H9 (cell line): ENCODE results near the gene FAM180B. TPM values are rescaled to one million over a fixed set of nuclear protein-coding genes. Genes with fewer than 3 reads are reported as not detected.

ENCODE experiments used
- DNase-seq: peaks from one replicate; pipeline ENCODE4 v3.0.0-alpha.2; 2017
- H2AFZ ChIP-seq: one replicate; pipeline ENCODE4 v1.6.1; 2013; ENCODE audit warnings: mild to moderate bottlenecking, low read length, control low read depth, moderate library complexity
- H2AK5ac ChIP-seq: 2 replicates; pipeline ENCODE4 v1.6.1; 2013; ENCODE audit warnings: low read length, control low read depth, mixed read lengths; ENCODE audit not compliant: insufficient read length
- H2BK120ac ChIP-seq: one replicate; pipeline ENCODE4 v1.6.1; 2013; ENCODE audit warnings: low read depth, mild to moderate bottlenecking, low read length, control low read depth, inconsistent platforms; ENCODE audit not compliant: poor library complexity, severe bottlenecking
- H2BK12ac ChIP-seq: 2 replicates; pipeline ENCODE4 v1.6.1; 2013; ENCODE audit warnings: low read length, control low read depth, mixed read lengths, low read depth; ENCODE audit not compliant: insufficient read length
- H2BK15ac ChIP-seq: 2 replicates; pipeline ENCODE4 v1.6.1; 2013; ENCODE audit warnings: low read depth, low read length, control low read depth
- H2BK20ac ChIP-seq: one replicate; pipeline ENCODE4 v1.6.1; 2013; ENCODE audit warnings: low read depth, mild to moderate bottlenecking, low read length, control low read depth, inconsistent platforms; ENCODE audit not compliant: poor library complexity, severe bottlenecking
- H2BK5ac ChIP-seq: 2 replicates; pipeline ENCODE4 v1.6.1; 2013; ENCODE audit warnings: low read length, control low read depth, mixed read lengths; ENCODE audit not compliant: insufficient read length
- H3K14ac ChIP-seq: 2 replicates; pipeline ENCODE4 v1.6.1; 2013; ENCODE audit warnings: low read length, control low read depth; ENCODE audit not compliant: insufficient read depth
- H3K18ac ChIP-seq: 2 replicates; pipeline ENCODE4 v1.6.1; 2013; ENCODE audit warnings: low read depth, mild to moderate bottlenecking, mixed read lengths, low read length, control low read depth; ENCODE audit not compliant: insufficient read length
- H3K23ac ChIP-seq: 2 replicates; pipeline ENCODE4 v1.6.1; 2013; ENCODE audit warnings: low read length, control low read depth, mixed read lengths, low read depth; ENCODE audit not compliant: insufficient read length
- H3K23me2 ChIP-seq: 2 replicates; pipeline ENCODE4 v1.6.1; 2013; ENCODE audit warnings: low read depth, mild to moderate bottlenecking, mixed read lengths, low read length, control low read depth; ENCODE audit not compliant: insufficient read length, poor library complexity, severe bottlenecking
- H3K27ac ChIP-seq: 2 replicates; pipeline ENCODE4 v1.5.1; 2013; ENCODE audit warnings: low read length, control low read depth, mixed read lengths, low read depth; ENCODE audit not compliant: insufficient read length
- H3K27me3 ChIP-seq: 2 replicates; pipeline ENCODE4 v1.6.1; 2013; ENCODE audit warnings: low read length, control low read depth, inconsistent platforms; ENCODE audit not compliant: insufficient read depth
- H3K4ac ChIP-seq: 2 replicates; pipeline ENCODE4 v1.6.1; 2013; ENCODE audit warnings: low read depth, mild to moderate bottlenecking, control low read depth, inconsistent platforms, low read length, moderate library complexity
- H3K4me1 ChIP-seq: 2 replicates; pipeline ENCODE4 v1.6.1; 2013; ENCODE audit warnings: low read length, control low read depth, inconsistent platforms; ENCODE audit not compliant: insufficient read depth
- H3K4me2 ChIP-seq: 2 replicates; pipeline ENCODE4 v1.6.1; 2013; ENCODE audit warnings: low read length, control low read depth, mixed read lengths; ENCODE audit not compliant: insufficient read length, insufficient read depth
- H3K56ac ChIP-seq: 2 replicates; pipeline ENCODE4 v1.6.1; 2013; ENCODE audit warnings: low read depth, mild to moderate bottlenecking, mixed read lengths, low read length, control low read depth; ENCODE audit not compliant: insufficient read length
- H3K79me1 ChIP-seq: 2 replicates; pipeline ENCODE4 v1.6.1; 2013; ENCODE audit warnings: low read depth, mild to moderate bottlenecking, moderate library complexity, low read length, control low read depth, inconsistent platforms; ENCODE audit not compliant: insufficient read depth, poor library complexity, severe bottlenecking
- H3K79me2 ChIP-seq: 2 replicates; pipeline ENCODE4 v1.6.1; 2013; ENCODE audit warnings: low read length, control low read depth, inconsistent platforms; ENCODE audit not compliant: insufficient read depth
- H3K9ac ChIP-seq: 2 replicates; pipeline ENCODE4 v1.6.1; 2013; ENCODE audit warnings: low read length, control low read depth, mixed read lengths; ENCODE audit not compliant: insufficient read length; ENCODE audit errors: extremely low read depth
- H3K9me3 ChIP-seq: one replicate; pipeline ENCODE4 v1.6.1; 2013; ENCODE audit warnings: low read depth, low read length, inconsistent platforms; ENCODE audit not compliant: control insufficient read depth
- H3T11ph ChIP-seq: one replicate; pipeline ENCODE4 v1.6.1; 2013; ENCODE audit warnings: mild to moderate bottlenecking, low read length, control low read depth, inconsistent platforms
- H4K20me1 ChIP-seq: one replicate; pipeline ENCODE4 v1.6.1; 2013; ENCODE audit not compliant: control insufficient read depth, insufficient read length, insufficient read depth
- H4K5ac ChIP-seq: 2 replicates; pipeline ENCODE4 v1.6.1; 2013; ENCODE audit warnings: low read depth, mild to moderate bottlenecking, mixed read lengths, low read length, control low read depth; ENCODE audit not compliant: insufficient read length
- H4K8ac ChIP-seq: replicated peaks from 2 replicates; pipeline ENCODE4 v1.6.1; 2013; ENCODE audit warnings: low read length, control low read depth, mixed read lengths, low read depth; ENCODE audit not compliant: insufficient read length
- H4K91ac ChIP-seq: 2 replicates; pipeline ENCODE4 v1.6.1; 2013; ENCODE audit warnings: low read depth, mild to moderate bottlenecking, moderate library complexity, mixed read lengths, low read length, control low read depth; ENCODE audit not compliant: insufficient read length
- H3K27ac Mint-ChIP-seq, 3 experiments: 2 replicates in 2 of 3; 3 replicates in 1 of 3; pipeline ENCODE4 v1.8.0; 2020 to 2021; ENCODE audit warnings: mixed read lengths in 3 of 3, mild to moderate bottlenecking in 1 of 3, moderate library complexity in 1 of 3
- H3K27me3 Mint-ChIP-seq: 2 replicates; pipeline ENCODE4 v1.8.0; 2021; ENCODE audit warnings: low read depth, mild to moderate bottlenecking, moderate library complexity, mixed read lengths
- H3K36me3 Mint-ChIP-seq, 3 experiments: 2 replicates in 2 of 3; 3 replicates in 1 of 3; pipeline ENCODE4 v1.8.0; 2020 to 2021; ENCODE audit warnings: low read depth in 3 of 3, mixed read lengths in 3 of 3; ENCODE audit not compliant: insufficient read depth in 1 of 3
- H3K4me1 Mint-ChIP-seq, 2 experiments: 2 replicates each; pipeline ENCODE4 v1.8.0; 2020; ENCODE audit warnings: mixed read lengths in 2 of 2
- H3K4me3 Mint-ChIP-seq, 2 experiments: 2 replicates in 1 of 2; 3 replicates in 1 of 2; pipeline ENCODE4 v1.8.0; 2020 to 2021; ENCODE audit warnings: mild to moderate bottlenecking in 2 of 2, mixed read lengths in 2 of 2, moderate library complexity in 1 of 2
- H3K9me3 Mint-ChIP-seq, 2 experiments: 2 replicates in 1 of 2; 3 replicates in 1 of 2; pipeline ENCODE4 v1.8.0; 2020; ENCODE audit warnings: mild to moderate bottlenecking in 2 of 2, mixed read lengths in 2 of 2, moderate library complexity in 1 of 2
- WGBS: extraction: QIAGEN DNeasy Blood & Tissue Kit; methylation state at CpG from one replicate; pipeline ENCODE4 v1.1.7; 2013; ENCODE audit warnings: missing lambda C conversion rate, low lambda C conversion rate, mixed read lengths; ENCODE audit not compliant: insufficient read length; ENCODE audit errors: extremely low coverage; 5-methylcytosine and 5-hydroxymethylcytosine counted together
- total RNA-seq: library from RNA; stranded (reverse); gene quantifications from 2 replicates; pipeline ENCODE4 v1.2.1, GENCODE V29; 2021
- TF ChIP-seq, protein P1 (sequence below): fragments of 200-600 bp; sonication (generic); conservative IDR thresholded peaks from 3 replicates; pipeline ENCODE4 v1.8.0; 2021; ENCODE audit warnings: antibody characterized with exemption, mild to moderate bottlenecking

FAM180B gene
- total RNA-seq, 1 experiment from 2014 or later, result 0.37 TPM

DNA sequence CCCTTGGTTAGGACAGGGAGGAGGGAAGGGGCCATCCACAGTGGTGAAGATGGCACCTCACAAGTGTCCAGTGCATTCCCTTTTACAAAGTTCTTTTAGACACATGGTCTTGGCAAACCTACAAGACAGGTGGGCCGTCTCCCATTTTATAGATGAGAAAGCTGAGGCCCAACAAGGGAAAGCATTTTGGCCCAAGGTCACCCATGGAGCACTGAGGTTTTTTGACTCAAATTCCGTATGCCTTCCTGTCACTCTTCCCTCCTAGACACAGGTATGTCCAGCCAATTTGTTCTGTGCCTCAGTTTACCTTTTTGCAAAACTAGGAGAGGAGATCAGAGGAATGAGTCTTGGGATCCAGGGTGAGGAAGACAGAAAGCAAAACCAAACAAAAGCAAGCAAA, 6.5 kb downstream of the FAM180B start:
- H3K79me1 ChIP-seq, result no peaks in the 10 kb centered on the region
- TF ChIP-seq, protein P1, sequence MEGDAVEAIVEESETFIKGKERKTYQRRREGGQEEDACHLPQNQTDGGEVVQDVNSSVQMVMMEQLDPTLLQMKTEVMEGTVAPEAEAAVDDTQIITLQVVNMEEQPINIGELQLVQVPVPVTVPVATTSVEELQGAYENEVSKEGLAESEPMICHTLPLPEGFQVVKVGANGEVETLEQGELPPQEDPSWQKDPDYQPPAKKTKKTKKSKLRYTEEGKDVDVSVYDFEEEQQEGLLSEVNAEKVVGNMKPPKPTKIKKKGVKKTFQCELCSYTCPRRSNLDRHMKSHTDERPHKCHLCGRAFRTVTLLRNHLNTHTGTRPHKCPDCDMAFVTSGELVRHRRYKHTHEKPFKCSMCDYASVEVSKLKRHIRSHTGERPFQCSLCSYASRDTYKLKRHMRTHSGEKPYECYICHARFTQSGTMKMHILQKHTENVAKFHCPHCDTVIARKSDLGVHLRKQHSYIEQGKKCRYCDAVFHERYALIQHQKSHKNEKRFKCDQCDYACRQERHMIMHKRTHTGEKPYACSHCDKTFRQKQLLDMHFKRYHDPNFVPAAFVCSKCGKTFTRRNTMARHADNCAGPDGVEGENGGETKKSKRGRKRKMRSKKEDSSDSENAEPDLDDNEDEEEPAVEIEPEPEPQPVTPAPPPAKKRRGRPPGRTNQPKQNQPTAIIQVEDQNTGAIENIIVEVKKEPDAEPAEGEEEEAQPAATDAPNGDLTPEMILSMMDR, result no peak
- no peak overlapping the region for H4K91ac ChIP-seq
- no peaks in the 10 kb centered on the region for H3K4me1 ChIP-seq
- WGBS, result no CpG with 5 or more reads among the region's 2 CpGs
- H2AFZ ChIP-seq, result no peak overlapping the region
- peaks cover 13% of the 10 kb centered on the region for H3K23me2 ChIP-seq
- no peaks in the 10 kb centered on the region for H3K9me3 ChIP-seq
- H3T11ph ChIP-seq, result no peak overlapping the region
- H3K27ac ChIP-seq, result no peak overlapping the region
- no peak overlapping the region for H3K14ac ChIP-seq
- H4K20me1 ChIP-seq, result no peaks in the 10 kb centered on the region
- no peak overlapping the region for H2AK5ac ChIP-seq
- H3K4ac ChIP-seq, result no peak overlapping the region
- H3K9me3 Mint-ChIP-seq, result no peaks in the 10 kb centered on the region
- H3K4me3 Mint-ChIP-seq, result peak overlapping the region; percentile 73 to 93
- peaks cover 14 to 22% of the 10 kb centered on the region in 2 experiments for H3K4me1 Mint-ChIP-seq
- no peak for DNase-seq
- no peak overlapping the region for H4K5ac ChIP-seq
- no peak overlapping the region for H3K56ac ChIP-seq
- no peak overlapping the region for H2BK20ac ChIP-seq
- H3K27ac Mint-ChIP-seq, result no peak overlapping the region
- peaks cover 41% of the 10 kb centered on the region for H3K27me3 Mint-ChIP-seq
- no peak overlapping the region for H3K9ac ChIP-seq
- H2BK12ac ChIP-seq, result no peak overlapping the region
- H3K4me2 ChIP-seq, result peak overlapping the region; percentile 89
- no peak overlapping the region for H3K23ac ChIP-seq
- H4K8ac ChIP-seq, result no peak overlapping the region
- H3K36me3 Mint-ChIP-seq, result no peaks in the 10 kb centered on the region
- peaks cover 10% of the 10 kb centered on the region; the same call in 1 of the 2 replicates for H3K27me3 ChIP-seq
- H2BK15ac ChIP-seq, result no peak overlapping the region
- no peak overlapping the region for H3K18ac ChIP-seq
- no peak overlapping the region for H2BK5ac ChIP-seq
- no peak overlapping the region for H2BK120ac ChIP-seq
- H3K79me2 ChIP-seq, result no peaks in the 10 kb centered on the region
